Fibroblast of lung (primary cell): Measurements from ENCODE around the gene PPM1H. TPM values are rescaled to one million over a fixed set of nuclear protein-coding genes. Genes with fewer than 3 reads are reported as not detected.
A peak's percentile ranks its signal among the peaks of the same experiment; 100 is the strongest.

ENCODE experiments used
- DNase-seq, 2 donors: peaks; one replicate each; pipeline versions ENCODE4 v3.0.0 to v3.0.0-alpha.2; 2010; ENCODE audit warnings: low read depth in 2 of 2
- H2AFZ ChIP-seq: 2 replicates; pipeline ENCODE4 v1.5.1; 2012; ENCODE audit warnings: low read length, control low read depth, inconsistent platforms
- H3K27ac ChIP-seq: 2 replicates; pipeline ENCODE4 v1.5.1; 2011; ENCODE audit warnings: low read length, control low read depth; ENCODE audit not compliant: insufficient read depth
- H3K27me3 ChIP-seq: 2 replicates; pipeline ENCODE4 v1.5.1; 2011; ENCODE audit warnings: mild to moderate bottlenecking, low read length; ENCODE audit not compliant: control insufficient read depth, insufficient read depth
- H3K36me3 ChIP-seq: 2 replicates; pipeline ENCODE4 v1.5.1; 2011; ENCODE audit warnings: low read length; ENCODE audit not compliant: control insufficient read depth, insufficient read depth
- H3K4me1 ChIP-seq: 2 replicates; pipeline ENCODE4 v1.5.1; 2011; ENCODE audit warnings: low read length; ENCODE audit not compliant: control insufficient read depth, insufficient read depth; ENCODE audit errors: extremely low read depth
- H3K4me2 ChIP-seq: 2 replicates; pipeline ENCODE4 v1.5.1; 2011; ENCODE audit warnings: low read length, control low read depth; ENCODE audit not compliant: insufficient read depth; ENCODE audit errors: extremely low read depth
- H3K4me3 ChIP-seq, 4 experiments: fragments of 200-600 bp in 1 of 4; sonication (generic) in 1 of 4; replicated peaks in 1 of 4; 2 replicates each; pipeline ENCODE4 v1.5.1; 2011 to 2016; ENCODE audit warnings: low read length in 4 of 4, low read depth in 3 of 4, mild to moderate bottlenecking in 3 of 4, control low read depth in 2 of 4, inconsistent platforms in 1 of 4, mixed read lengths in 1 of 4; ENCODE audit not compliant: insufficient read depth in 1 of 4; ENCODE audit errors: control extremely low read depth in 1 of 4
- H3K79me2 ChIP-seq: 2 replicates; pipeline ENCODE4 v1.5.1; 2012; ENCODE audit warnings: mild to moderate bottlenecking, low read length, inconsistent platforms; ENCODE audit not compliant: control insufficient read depth, insufficient read depth
- H3K9ac ChIP-seq: 2 replicates; pipeline ENCODE4 v1.5.1; 2011; ENCODE audit warnings: mild to moderate bottlenecking, low read length, control low read depth; ENCODE audit not compliant: insufficient read depth
- H3K9me3 ChIP-seq: 2 replicates; pipeline ENCODE4 v1.5.1; 2012; ENCODE audit warnings: low read depth, low read length; ENCODE audit not compliant: control insufficient read depth, insufficient read depth
- H4K20me1 ChIP-seq: 2 replicates; pipeline ENCODE4 v1.5.1; 2011; ENCODE audit warnings: low read length; ENCODE audit not compliant: control insufficient read depth, insufficient read depth; ENCODE audit errors: extremely low read depth
- CTCF ChIP-seq, 2 donors: IDR thresholded peaks in 1 of 2; conservative IDR thresholded peaks in 1 of 2; 1 replicate in 1 of 2; 2 replicates in 1 of 2; pipeline ENCODE4 v1.5.1; 2011 to 2012; ENCODE audit warnings: low read length in 2 of 2, control low read depth in 1 of 2, inconsistent platforms in 1 of 2, low read depth in 1 of 2, mild to moderate bottlenecking in 1 of 2
- EZH2 ChIP-seq: IDR thresholded peaks from 2 replicates; pipeline ENCODE4 v1.5.1; 2012; ENCODE audit warnings: low read length, control low read depth, mild to moderate bottlenecking; ENCODE audit errors: missing control alignments
- polyA plus RNA-seq, 2 donors: library from polyadenylated mRNA; depleted of rRNA in 1 of 2; stranded (reverse) in 1 of 2; unstranded in 1 of 2; fragments of >200 nt; gene quantifications; 2 replicates each; pipeline ENCODE4 v1.2.1, GENCODE V29; 2011 to 2012; ENCODE audit warnings: missing spikeins in 1 of 2
- total RNA-seq: library from RNA; depleted of rRNA; stranded (reverse); fragments of >200 nt; gene quantifications from 2 replicates; pipeline ENCODE4 v1.2.1, GENCODE V29; 2014

PPM1H gene
- total and polyA plus RNA-seq, 2 donors (not counting 1 experiment from before 2014, with no cell fraction given): 0.57 to 3.1 TPM

- no peaks in the 10 kb centered on the region for H3K79me2 ChIP-seq
- no peak overlapping the region for H3K27ac ChIP-seq
- H3K4me3 ChIP-seq: no peak overlapping the region
- H3K4me2 ChIP-seq: no peak overlapping the region
- H3K36me3 ChIP-seq: no peaks in the 10 kb centered on the region
- DNase-seq: peak in 1 of 2 donors; percentile 48
- no peak for TF ChIP-seq CTCF (conservative IDR thresholded peaks at IDR 0.05 in 1 of 2, IDR thresholded peaks at IDR 0.05 in 1 of 2; ENCODE audit: low read depth in 1 of 2, low read length in 2 of 2)
- no peak overlapping the region for H2AFZ ChIP-seq
- no peaks in the 10 kb centered on the region for H3K27me3 ChIP-seq
- H3K9me3 ChIP-seq: no peaks in the 10 kb centered on the region
- no peak overlapping the region for H3K9ac ChIP-seq
- peaks cover 7% of the 10 kb centered on the region for H3K4me1 ChIP-seq
- no peaks in the 10 kb centered on the region for H4K20me1 ChIP-seq
Measured at GRCh38 chr12:62846491-62846890, 88.5 kb downstream of the PPM1H start.

GRCh38 chr12:62844915-62845314 lies 90.0 kb downstream of the PPM1H start:
- Histone ChIP-seq H2AFZ (no peak overlapping the region), H3K9ac (no peak overlapping the region)
- no peak for TF ChIP-seq EZH2
- no peak for TF ChIP-seq CTCF (conservative IDR thresholded peaks at IDR 0.05 in 1 of 2, IDR thresholded peaks at IDR 0.05 in 1 of 2; ENCODE audit: low read depth in 1 of 2, low read length in 2 of 2)

GRCh38 chr12:62843716-62844115 lies 91.2 kb downstream of the PPM1H start:
- Histone ChIP-seq H3K79me2 (no peaks in the 10 kb centered on the region), H4K20me1 (no peaks in the 10 kb centered on the region), H2AFZ (no peak overlapping the region), H3K36me3 (no peaks in the 10 kb centered on the region), H3K4me3 (no peak overlapping the region), H3K27me3 (no peaks in the 10 kb centered on the region), H3K4me2 (no peak overlapping the region), H3K4me1 (peaks cover 7% of the 10 kb centered on the region), H3K9ac (no peak overlapping the region), H3K27ac (no peak overlapping the region), H3K9me3 (no peaks in the 10 kb centered on the region)
- no peak for DNase-seq
- TF ChIP-seq CTCF (conservative IDR thresholded peaks at IDR 0.05 in 1 of 2, IDR thresholded peaks at IDR 0.05 in 1 of 2; ENCODE audit: low read depth in 1 of 2, low read length in 2 of 2) (no peak), EZH2 (no peak)

More at GRCh38 chr12:62844915-62845314, 90.0 kb downstream of the PPM1H start:
- Histone ChIP-seq H3K9me3 (no peaks in the 10 kb centered on the region), H3K79me2 (no peaks in the 10 kb centered on the region), H3K27me3 (no peaks in the 10 kb centered on the region), H3K27ac (no peak overlapping the region), H4K20me1 (no peaks in the 10 kb centered on the region), H3K4me3 (no peak overlapping the region), H3K36me3 (no peaks in the 10 kb centered on the region), H3K4me2 (no peak overlapping the region), H3K4me1 (peaks cover 7% of the 10 kb centered on the region)
- DNase-seq: no peak
